Caki2 (cell line): Measurements from ENCODE around the gene INO80C. TPM values are rescaled to one million over a fixed set of nuclear protein-coding genes. Genes with fewer than 3 reads are reported as not detected.

ENCODE experiments used
- DNase-seq: peaks from one replicate; pipeline ENCODE4 v3.0.0-alpha.2; 2015; ENCODE audit warnings: low read depth
- in situ Hi-C: cut with HindIII; loops from 2 replicates; pipeline ENCODE4 v1.10.0; 2016; ENCODE audit warnings: low sequenced_read_pairs, low pct_unique_long_range_greater_than_20kb, mixed read lengths
- total RNA-seq: library from RNA; depleted of rRNA; stranded (reverse); fragments of >200 nt; shearing (Covaris generic); gene quantifications from 2 replicates; pipeline ENCODE4 v1.2.3, GENCODE V29; 2014; ENCODE audit warnings: low replicate concordance

INO80C gene
- total RNA-seq, 1 experiment from 2014 or later: 14.3 TPM

GRCh38 chr18:35514752-35515459 lies 17.1 kb upstream of the INO80C start:
- no peak for DNase-seq
- in situ Hi-C loops: no loop called here

- in situ Hi-C loops: no loop called here
- DNase-seq: no peak
Measured at GRCh38 chr18:35514283-35514682, 16.5 kb upstream of the INO80C start.

- in situ Hi-C loops: no loop called here
- no peak for DNase-seq
Measured at GRCh38 chr18:35513181-35513936, 15.6 kb upstream of the INO80C start.

GRCh38 chr18:35512761-35513160 lies 15.0 kb upstream of the INO80C start:
- in situ Hi-C loops: no loop called here
- DNase-seq: no peak

GRCh38 chr18:35511833-35512232 lies 14.1 kb upstream of the INO80C start:
- DNase-seq: no peak
- in situ Hi-C loops: no loop called here

GRCh38 chr18:35511428-35511827 lies 13.7 kb upstream of the INO80C start:
- no peak for DNase-seq
- in situ Hi-C loops: no loop called here

GRCh38 chr18:35510076-35510651 lies 12.4 kb upstream of the INO80C start:
- no peak for DNase-seq
- in situ Hi-C loops: no loop called here

DNA sequence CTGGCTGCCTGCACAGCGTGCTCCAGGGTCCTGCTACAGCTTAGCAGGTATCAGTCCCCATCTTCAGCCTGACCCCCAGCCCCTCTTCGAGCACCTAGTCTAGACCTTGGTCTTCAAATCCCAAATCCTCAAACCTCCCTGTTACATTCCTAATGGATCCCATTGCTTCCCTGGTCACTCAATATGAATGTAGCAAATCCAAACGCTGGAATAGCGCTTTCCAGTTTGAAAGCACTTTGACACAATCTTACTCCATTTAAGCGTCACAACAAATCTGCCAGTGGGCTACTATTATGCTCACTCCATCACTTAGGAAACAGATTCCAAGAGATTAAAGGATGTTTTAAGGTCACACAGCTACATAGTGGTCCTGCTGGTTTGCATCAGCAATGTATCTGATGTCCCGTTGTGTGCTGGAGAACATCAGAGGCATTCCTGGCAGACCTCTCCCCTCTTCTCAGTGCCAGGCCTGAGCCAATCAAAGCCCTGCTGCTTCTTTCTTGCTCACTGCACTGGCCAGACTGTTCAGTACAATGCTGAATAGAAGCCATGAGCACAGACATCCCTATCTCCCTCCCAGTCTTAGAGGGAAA lies 11.1 kb upstream of the INO80C start:
- in situ Hi-C loops: no loop called here
- no peak for DNase-seq

- in situ Hi-C loops: no loop called here
Measured at GRCh38 chr18:35508030-35508429, 10.3 kb upstream of the INO80C start.

DNA sequence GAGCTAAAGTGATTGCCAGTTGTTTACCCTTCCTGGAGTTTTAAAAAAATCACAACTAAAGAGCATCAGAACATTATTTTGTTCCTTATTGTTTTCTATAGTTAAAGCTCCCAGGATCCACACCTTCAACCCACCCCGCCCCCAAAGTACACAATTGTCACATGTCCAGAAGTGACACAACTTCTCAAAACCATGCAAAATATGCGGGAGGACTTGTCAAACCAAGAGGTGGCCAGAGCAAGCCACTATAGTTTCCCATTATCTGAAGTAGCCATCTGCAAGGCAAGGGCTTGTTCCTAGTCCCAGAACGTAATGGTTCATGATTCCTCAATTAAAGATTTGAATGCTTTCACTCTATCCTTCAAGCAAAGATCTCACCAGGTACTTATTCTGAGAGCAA lies 9.9 kb upstream of the INO80C start:
- in situ Hi-C loops: no loop called here

More at GRCh38 chr18:35508030-35508429, 10.3 kb upstream of the INO80C start:
- no peak for DNase-seq

DNA sequence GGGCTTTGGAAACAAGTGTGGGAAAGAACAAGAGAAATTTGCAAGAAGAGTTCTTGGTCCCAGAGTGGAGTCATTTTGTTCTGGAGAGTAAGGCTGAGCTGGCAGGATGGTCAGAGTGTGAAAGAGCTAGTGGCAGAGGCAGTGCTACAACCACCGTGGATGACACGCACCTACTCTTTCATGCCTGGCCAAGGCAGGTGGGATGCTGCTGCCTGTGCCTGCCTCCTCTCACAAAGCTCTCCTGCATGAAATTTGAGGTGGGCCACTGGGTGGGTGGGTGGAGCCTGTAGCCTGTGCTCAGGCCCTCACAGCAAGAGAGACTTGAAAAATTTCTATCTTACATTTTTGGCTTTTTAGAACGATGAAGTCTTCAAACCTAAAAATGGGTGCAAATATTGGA lies 9.4 kb upstream of the INO80C start:
- DNase-seq: no peak
- in situ Hi-C loops: no loop called here

More for the DNA sequence above, 9.9 kb upstream of the INO80C start:
- DNase-seq: no peak

- in situ Hi-C loops: no loop called here
- no peak for DNase-seq
Measured at GRCh38 chr18:35506024-35506712, 8.4 kb upstream of the INO80C start.

- in situ Hi-C loops: no loop called here
- no peak for DNase-seq
Measured at GRCh38 chr18:35504996-35505395, 7.2 kb upstream of the INO80C start.

- in situ Hi-C loops: no loop called here
Measured at GRCh38 chr18:35502052-35502451, 4.3 kb upstream of the INO80C start.

GRCh38 chr18:35501369-35501768 lies 3.6 kb upstream of the INO80C start:
- in situ Hi-C loops: no loop called here
- no peak for DNase-seq

More at GRCh38 chr18:35502052-35502451, 4.3 kb upstream of the INO80C start:
- no peak for DNase-seq

GRCh38 chr18:35500113-35500512 lies 2.4 kb upstream of the INO80C start:
- in situ Hi-C loops: no loop called here
- DNase-seq: no peak

- in situ Hi-C loops: no loop called here
- DNase-seq: no peak
Measured at GRCh38 chr18:35497027-35497369, 762 bp downstream of the INO80C start.

- no peak for DNase-seq
- in situ Hi-C loops: no loop called here
Measured at GRCh38 chr18:35495536-35496314, 2.0 kb downstream of the INO80C start.
